K562 (cell line): Measurements from ENCODE around the gene LZTR1. TPM values are rescaled to one million over a fixed set of nuclear protein-coding genes. Genes with fewer than 3 reads are reported as not detected.
A peak's percentile ranks its signal among the peaks of the same experiment; 100 is the strongest.

Source experiments
- BACH1 ChIP-seq: fragments of 200-800 bp; sonication (Bioruptor generic); IDR thresholded peaks from 2 replicates; pipeline ENCODE4 v1.6.1; 2016; ENCODE audit warnings: missing genetic modification characterization, missing compliant biosample characterization
- BCOR ChIP-seq: fragments of 450-650 bp; IDR thresholded peaks from 2 replicates; pipeline ENCODE4 v1.6.1; 2016
- CAMTA2 ChIP-seq: fragments of 250-450 bp; sonication (Bioruptor Pico); conservative IDR thresholded peaks from 2 replicates; pipeline ENCODE4 v1.5.1; 2022
- DIDO1 ChIP-seq: fragments of 450-650 bp; IDR thresholded peaks from 2 replicates; pipeline ENCODE4 v1.6.1; 2016; ENCODE audit warnings: low read depth, missing biosample characterization, missing genetic modification characterization
- EWSR1 ChIP-seq: fragments of 450-650 bp; IDR thresholded peaks from 2 replicates; pipeline ENCODE4 v1.6.1; 2018; ENCODE audit warnings: borderline replicate concordance, mild to moderate bottlenecking, low read depth, moderate library complexity; ENCODE audit not compliant: partially characterized antibody
- GABPB1 ChIP-seq: sonication (generic); formaldehyde crosslinking; IDR thresholded peaks from 2 replicates; pipeline ENCODE4 v1.8.0; 2022; ENCODE audit warnings: mild to moderate bottlenecking, missing genetic modification reagents
- HDAC3 ChIP-seq: fragments of 450-650 bp; IDR thresholded peaks from 2 replicates; pipeline ENCODE4 v1.6.1; 2018; ENCODE audit warnings: borderline replicate concordance, mild to moderate bottlenecking, moderate library complexity; ENCODE audit not compliant: partially characterized antibody
- HINFP ChIP-seq: fragments of 450-650 bp; conservative IDR thresholded peaks from 2 replicates; pipeline ENCODE4 v1.6.1; 2016; ENCODE audit warnings: missing genetic modification characterization, low read depth, mild to moderate bottlenecking, control low read depth, missing compliant biosample characterization
- HOXB6 ChIP-seq: fragments of 250-450 bp; sonication (Bioruptor Pico); IDR thresholded peaks from 2 replicates; pipeline ENCODE4 v1.5.1; 2022; ENCODE audit warnings: mild to moderate bottlenecking, borderline replicate concordance
- JUND ChIP-seq, 2 experiments: IDR thresholded peaks; 2 replicates in 1 of 2; 3 replicates in 1 of 2; pipeline ENCODE4 v1.6.1; 2011; ENCODE audit warnings: borderline replicate concordance in 2 of 2, low read depth in 2 of 2, low read length in 2 of 2, improper control_type of control experiment in 1 of 2, missing biosample characterization in 1 of 2, missing genetic modification characterization in 1 of 2, missing genetic modification reagents in 1 of 2
- NR4A1 ChIP-seq, 2 experiments: fragments of 250-450 bp in 1 of 2; fragments of 450-650 bp in 1 of 2; sonication (Bioruptor Pico) in 1 of 2; IDR thresholded peaks; 2 replicates each; pipeline versions ENCODE4 v1.4.0 to v1.6.1; 2016 to 2020; ENCODE audit warnings: mild to moderate bottlenecking in 2 of 2, missing compliant biosample characterization in 1 of 2, missing genetic modification characterization in 1 of 2, moderate library complexity in 1 of 2
- RFX1 ChIP-seq: fragments of 450-650 bp; IDR thresholded peaks from 2 replicates; pipeline ENCODE4 v1.6.1; 2016; ENCODE audit warnings: mild to moderate bottlenecking, moderate library complexity
- RUNX1 ChIP-seq: sonication (generic); IDR thresholded peaks from 2 replicates; pipeline ENCODE4 v1.6.1; 2016; ENCODE audit warnings: antibody characterized with exemption, low read depth
- TAF15 ChIP-seq: fragments of 200-400 bp; formaldehyde crosslinking; IDR thresholded peaks from 2 replicates; pipeline ENCODE4 v1.6.1; 2017; ENCODE audit warnings: mild to moderate bottlenecking, low read depth, low read length, moderate library complexity
- TSC22D4 ChIP-seq: fragments of 450-650 bp; IDR thresholded peaks from 2 replicates; pipeline ENCODE4 v1.6.1; 2016; ENCODE audit warnings: missing genetic modification characterization, missing biosample characterization, control low read depth
- ZNF140 ChIP-seq: fragments of 250-450 bp; sonication (Bioruptor Pico); IDR thresholded peaks from 2 replicates; pipeline ENCODE4 v1.8.0; 2021; ENCODE audit warnings: moderate library complexity, mild to moderate bottlenecking, inconsistent platforms
- ZNF174 ChIP-seq: fragments of 250-450 bp; sonication (Bioruptor Pico); IDR thresholded peaks from 2 replicates; pipeline ENCODE4 v1.4.0; 2020; ENCODE audit warnings: mild to moderate bottlenecking
- ZNF384 ChIP-seq: IDR thresholded peaks from 2 replicates; pipeline ENCODE4 v1.6.1; 2012; ENCODE audit warnings: low read depth, low read length, improper control_type of control experiment
- ZNF408 ChIP-seq: fragments of 250-450 bp; sonication (Bioruptor Pico); IDR thresholded peaks from 2 replicates; pipeline ENCODE4 v1.4.0; 2020; ENCODE audit warnings: low read depth, mild to moderate bottlenecking, moderate library complexity
- ZNF551 ChIP-seq: fragments of 250-450 bp; sonication (Bioruptor Pico); IDR thresholded peaks from 2 replicates; pipeline ENCODE4 v1.5.0; 2021; ENCODE audit warnings: mild to moderate bottlenecking, moderate library complexity
- ZNF57 ChIP-seq: fragments of 450-650 bp; formaldehyde crosslinking; IDR thresholded peaks from 2 replicates; pipeline ENCODE4 v1.4.0; 2020; ENCODE audit warnings: mild to moderate bottlenecking, moderate library complexity
- polyA plus RNA-seq, 8 experiments: library from polyadenylated mRNA; depleted of rRNA in 4 of 8; stranded (reverse) in 5 of 8; unstranded in 3 of 8; fragments of >200 nt; fragmentation: Nextera tagmentation in 2 of 8; fragmentation: Illumina TruSeq in 1 of 8; extraction: Ambion mirVana in 2 of 8; extraction: Trizol in 1 of 8; gene quantifications; 2 replicates each; pipeline versions ENCODE4 v1.2.1 to v1.2.3, GENCODE V29; 2011 to 2014; ENCODE audit warnings: inconsistent platforms in 1 of 8, missing spikeins in 1 of 8
- total RNA-seq, 7 experiments: library from RNA; depleted of rRNA in 6 of 7; stranded (reverse); fragments of >200 nt in 6 of 7; fragmentation: Illumina TruSeq in 2 of 7; extraction: Trizol in 2 of 7; gene quantifications; 2 replicates each; pipeline versions ENCODE4 v1.2.1 to v1.2.3, GENCODE V29; 2011 to 2021; ENCODE audit warnings: low replicate concordance in 1 of 7
- TF ChIP-seq, protein P1 (sequence below): fragments of 250-450 bp; sonication (Bioruptor Pico); IDR thresholded peaks from 2 replicates; pipeline ENCODE4 v1.8.0; 2021; ENCODE audit warnings: moderate library complexity, mild to moderate bottlenecking, inconsistent platforms
- TF ChIP-seq, protein P2 (sequence below): fragments of 450-650 bp; formaldehyde crosslinking; conservative IDR thresholded peaks from 2 replicates; pipeline ENCODE4 v1.4.0; 2022; ENCODE audit warnings: mild to moderate bottlenecking, missing genetic modification characterization

The LZTR1 gene
- total and polyA plus RNA-seq, 9 of the 15 experiments (the other 6 are each of a cell fraction or from before 2014, with no cell fraction given), result 2.2 to 135 (median 63.0) TPM

DNA sequence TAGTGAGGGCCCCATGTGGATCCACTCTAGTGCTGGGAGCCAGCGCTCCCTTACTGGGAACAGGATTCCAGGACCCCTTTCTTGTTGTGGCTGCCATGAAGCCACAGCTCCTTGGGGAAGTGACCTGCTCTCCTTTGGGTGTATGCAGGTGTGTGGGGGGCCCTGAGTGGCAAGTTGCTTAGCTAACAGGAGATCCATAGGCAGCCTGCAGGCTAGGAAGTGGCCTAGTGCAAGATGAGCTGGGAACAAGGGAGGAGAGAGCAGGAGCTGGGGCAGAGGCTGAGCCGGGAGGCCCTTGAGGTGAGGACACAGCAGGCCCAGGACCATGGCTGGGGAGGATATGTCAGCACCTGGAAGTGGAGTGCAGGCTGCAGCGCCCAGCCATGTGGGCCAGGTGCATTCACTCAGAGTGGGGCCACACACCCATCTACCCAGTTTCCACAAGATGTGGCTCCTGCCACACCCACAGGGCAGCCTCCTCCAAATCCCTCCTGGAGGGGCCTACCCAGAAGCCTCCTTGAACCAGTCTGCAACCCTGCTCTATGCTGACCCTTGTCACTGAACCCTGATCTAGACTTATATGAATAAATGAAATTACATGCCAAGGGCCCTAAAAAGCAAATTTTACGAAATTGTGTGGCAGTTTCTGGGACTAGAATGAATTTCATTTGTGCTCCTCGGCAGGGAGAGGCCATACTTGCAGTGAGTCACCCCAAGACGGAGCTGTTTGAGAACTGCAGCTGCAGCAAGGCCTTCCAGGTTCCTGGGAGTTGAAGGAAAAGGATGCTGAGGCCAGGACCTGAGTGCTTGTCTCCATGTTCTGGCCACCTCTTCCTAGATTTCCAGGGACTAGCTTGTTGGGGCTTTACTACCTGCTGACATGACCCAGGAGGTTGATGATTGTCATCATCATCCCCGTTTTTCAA lies 16.6 kb downstream of the LZTR1 start (continued):
- TF ChIP-seq RUNX1, result no peak
- no peak for TF ChIP-seq TSC22D4 (tag)
- TF ChIP-seq ZNF408 (CRISPR knock-in tag), result no peak
- TF ChIP-seq, protein P1, sequence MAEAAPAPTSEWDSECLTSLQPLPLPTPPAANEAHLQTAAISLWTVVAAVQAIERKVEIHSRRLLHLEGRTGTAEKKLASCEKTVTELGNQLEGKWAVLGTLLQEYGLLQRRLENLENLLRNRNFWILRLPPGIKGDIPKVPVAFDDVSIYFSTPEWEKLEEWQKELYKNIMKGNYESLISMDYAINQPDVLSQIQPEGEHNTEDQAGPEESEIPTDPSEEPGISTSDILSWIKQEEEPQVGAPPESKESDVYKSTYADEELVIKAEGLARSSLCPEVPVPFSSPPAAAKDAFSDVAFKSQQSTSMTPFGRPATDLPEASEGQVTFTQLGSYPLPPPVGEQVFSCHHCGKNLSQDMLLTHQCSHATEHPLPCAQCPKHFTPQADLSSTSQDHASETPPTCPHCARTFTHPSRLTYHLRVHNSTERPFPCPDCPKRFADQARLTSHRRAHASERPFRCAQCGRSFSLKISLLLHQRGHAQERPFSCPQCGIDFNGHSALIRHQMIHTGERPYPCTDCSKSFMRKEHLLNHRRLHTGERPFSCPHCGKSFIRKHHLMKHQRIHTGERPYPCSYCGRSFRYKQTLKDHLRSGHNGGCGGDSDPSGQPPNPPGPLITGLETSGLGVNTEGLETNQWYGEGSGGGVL (CRISPR knock-in tag), result no peak
- TF ChIP-seq HDAC3, result no peak
- TF ChIP-seq, protein P2, sequence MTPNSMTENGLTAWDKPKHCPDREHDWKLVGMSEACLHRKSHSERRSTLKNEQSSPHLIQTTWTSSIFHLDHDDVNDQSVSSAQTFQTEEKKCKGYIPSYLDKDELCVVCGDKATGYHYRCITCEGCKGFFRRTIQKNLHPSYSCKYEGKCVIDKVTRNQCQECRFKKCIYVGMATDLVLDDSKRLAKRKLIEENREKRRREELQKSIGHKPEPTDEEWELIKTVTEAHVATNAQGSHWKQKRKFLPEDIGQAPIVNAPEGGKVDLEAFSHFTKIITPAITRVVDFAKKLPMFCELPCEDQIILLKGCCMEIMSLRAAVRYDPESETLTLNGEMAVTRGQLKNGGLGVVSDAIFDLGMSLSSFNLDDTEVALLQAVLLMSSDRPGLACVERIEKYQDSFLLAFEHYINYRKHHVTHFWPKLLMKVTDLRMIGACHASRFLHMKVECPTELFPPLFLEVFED, result peak; percentile 93
- TF ChIP-seq ZNF140 (CRISPR knock-in tag), result no peak
- TF ChIP-seq HOXB6, result no peak
- TF ChIP-seq BCOR, result no peak
- TF ChIP-seq ZNF551, result no peak
- TF ChIP-seq EWSR1, result no peak
- no peak for TF ChIP-seq DIDO1
- TF ChIP-seq ZNF174, result peak; percentile 35; the same call in 1 of the 2 replicates
- no peak for TF ChIP-seq RFX1
- no peak for TF ChIP-seq HINFP
- no peak for TF ChIP-seq TAF15
- TF ChIP-seq ZNF384, result no peak
- TF ChIP-seq ZNF57, result peak; percentile 6; the same call in 1 of the 2 replicates
- peak; percentile 43; the same call in 1 of the 2 replicates for TF ChIP-seq JUND (IDR thresholded peaks at IDR 0.05; ENCODE audit: borderline replicate concordance, low read depth, low read length)
- TF ChIP-seq JUND (tag; IDR thresholded peaks at IDR 0.05; ENCODE audit: borderline replicate concordance, low read depth, low read length), result no peak
- TF ChIP-seq CAMTA2 (CRISPR knock-in tag), result no peak
- TF ChIP-seq BACH1 (tag), result no peak
- TF ChIP-seq NR4A1 (CRISPR knock-in tag; IDR thresholded peaks at IDR 0.05), result peak; percentile 12; the same call in 1 of the 2 replicates
- no peak for TF ChIP-seq NR4A1 (tag; IDR thresholded peaks at IDR 0.05)
- TF ChIP-seq GABPB1 (CRISPR knock-in tag), result no peak
